PFSK-1 (cell line): ENCODE measurements around the gene PTPRQ.

Source experiments
- FOXP2 ChIP-seq: optimal IDR thresholded peaks from 2 replicates; pipeline ENCODE3; 2011; ENCODE audit warnings: borderline replicate concordance, control low read depth, inconsistent platforms; ENCODE audit not compliant: insufficient read depth; ENCODE audit errors: extremely low read length, extremely low read depth
- POLR2AphosphoS5 ChIP-seq: IDR thresholded peaks from 2 replicates; pipeline ENCODE4 v1.6.1; 2012; ENCODE audit warnings: low read depth, mild to moderate bottlenecking, control low read depth, low read length, moderate library complexity
- SIN3A ChIP-seq: IDR thresholded peaks from 2 replicates; pipeline ENCODE4 v1.6.1; 2012; ENCODE audit warnings: mild to moderate bottlenecking, low read length, moderate library complexity, borderline replicate concordance; ENCODE audit not compliant: insufficient read depth
- TAF1 ChIP-seq: IDR thresholded peaks from 2 replicates; pipeline ENCODE4 v1.6.1; 2012; ENCODE audit warnings: low read length, control low read depth, borderline replicate concordance; ENCODE audit not compliant: insufficient read depth
- TF ChIP-seq, protein P1 (sequence below), 2 experiments: IDR thresholded peaks; 2 replicates each; pipeline versions ENCODE4 v1.6.1 to v1.8.0; 2011 to 2012; ENCODE audit warnings: low read depth in 2 of 2, low read length in 2 of 2, control low read depth in 1 of 2, inconsistent platforms in 1 of 2, mild to moderate bottlenecking in 1 of 2, moderate library complexity in 1 of 2; ENCODE audit not compliant: insufficient read depth in 1 of 2

The PTPRQ gene

DNA sequence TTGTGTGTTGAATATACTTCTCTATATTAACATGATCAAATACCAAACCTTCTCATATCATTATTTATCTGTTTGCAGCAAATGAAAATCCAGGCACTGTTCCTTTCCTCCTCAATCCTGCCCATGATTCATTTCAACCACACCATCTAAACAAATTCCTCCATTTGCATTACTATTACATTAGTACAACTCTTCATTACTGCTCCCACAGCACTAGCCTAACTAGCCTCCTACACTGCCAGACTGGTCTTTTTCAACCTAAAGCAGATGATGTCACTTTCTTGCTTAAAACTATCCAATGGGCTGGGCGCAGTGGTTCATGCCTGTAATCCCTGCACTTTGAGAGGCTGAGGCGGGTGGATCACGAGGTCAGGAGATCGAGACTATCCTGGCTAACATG lies 146.1 kb downstream of the PTPRQ start:
- TF ChIP-seq, protein P1, sequence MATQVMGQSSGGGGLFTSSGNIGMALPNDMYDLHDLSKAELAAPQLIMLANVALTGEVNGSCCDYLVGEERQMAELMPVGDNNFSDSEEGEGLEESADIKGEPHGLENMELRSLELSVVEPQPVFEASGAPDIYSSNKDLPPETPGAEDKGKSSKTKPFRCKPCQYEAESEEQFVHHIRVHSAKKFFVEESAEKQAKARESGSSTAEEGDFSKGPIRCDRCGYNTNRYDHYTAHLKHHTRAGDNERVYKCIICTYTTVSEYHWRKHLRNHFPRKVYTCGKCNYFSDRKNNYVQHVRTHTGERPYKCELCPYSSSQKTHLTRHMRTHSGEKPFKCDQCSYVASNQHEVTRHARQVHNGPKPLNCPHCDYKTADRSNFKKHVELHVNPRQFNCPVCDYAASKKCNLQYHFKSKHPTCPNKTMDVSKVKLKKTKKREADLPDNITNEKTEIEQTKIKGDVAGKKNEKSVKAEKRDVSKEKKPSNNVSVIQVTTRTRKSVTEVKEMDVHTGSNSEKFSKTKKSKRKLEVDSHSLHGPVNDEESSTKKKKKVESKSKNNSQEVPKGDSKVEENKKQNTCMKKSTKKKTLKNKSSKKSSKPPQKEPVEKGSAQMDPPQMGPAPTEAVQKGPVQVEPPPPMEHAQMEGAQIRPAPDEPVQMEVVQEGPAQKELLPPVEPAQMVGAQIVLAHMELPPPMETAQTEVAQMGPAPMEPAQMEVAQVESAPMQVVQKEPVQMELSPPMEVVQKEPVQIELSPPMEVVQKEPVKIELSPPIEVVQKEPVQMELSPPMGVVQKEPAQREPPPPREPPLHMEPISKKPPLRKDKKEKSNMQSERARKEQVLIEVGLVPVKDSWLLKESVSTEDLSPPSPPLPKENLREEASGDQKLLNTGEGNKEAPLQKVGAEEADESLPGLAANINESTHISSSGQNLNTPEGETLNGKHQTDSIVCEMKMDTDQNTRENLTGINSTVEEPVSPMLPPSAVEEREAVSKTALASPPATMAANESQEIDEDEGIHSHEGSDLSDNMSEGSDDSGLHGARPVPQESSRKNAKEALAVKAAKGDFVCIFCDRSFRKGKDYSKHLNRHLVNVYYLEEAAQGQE (IDR thresholded peaks at IDR 0.05; ENCODE audit: insufficient read depth in 1 of 2, low read depth in 2 of 2, low read length in 2 of 2): no peak
- no peak for TF ChIP-seq POLR2AphosphoS5
- no peak for TF ChIP-seq FOXP2
- TF ChIP-seq SIN3A: no peak
- TF ChIP-seq TAF1: no peak

DNA sequence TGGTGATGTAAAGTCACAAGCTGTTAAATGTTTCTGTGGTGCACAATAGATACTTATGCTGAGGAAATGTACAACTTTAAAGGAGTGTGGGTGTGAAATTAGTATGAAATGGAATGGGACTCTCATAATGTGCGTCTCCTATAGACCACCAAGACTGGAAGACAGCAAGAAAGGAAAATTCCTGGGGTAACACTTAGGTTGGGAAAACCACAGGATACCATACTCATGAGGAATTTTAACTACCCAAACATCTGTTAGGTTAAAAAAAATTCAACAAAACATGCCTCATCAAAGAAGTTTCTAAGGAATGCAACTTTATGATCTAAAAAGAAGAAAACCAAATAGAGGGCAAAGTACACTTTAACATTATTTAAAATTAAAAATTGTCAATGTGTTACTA lies 149.7 kb downstream of the PTPRQ start:
- TF ChIP-seq, protein P1 (IDR thresholded peaks at IDR 0.05; ENCODE audit: insufficient read depth in 1 of 2, low read depth in 2 of 2, low read length in 2 of 2): no peak
- TF ChIP-seq TAF1 (no peak), FOXP2 (no peak), SIN3A (no peak), POLR2AphosphoS5 (no peak)

DNA sequence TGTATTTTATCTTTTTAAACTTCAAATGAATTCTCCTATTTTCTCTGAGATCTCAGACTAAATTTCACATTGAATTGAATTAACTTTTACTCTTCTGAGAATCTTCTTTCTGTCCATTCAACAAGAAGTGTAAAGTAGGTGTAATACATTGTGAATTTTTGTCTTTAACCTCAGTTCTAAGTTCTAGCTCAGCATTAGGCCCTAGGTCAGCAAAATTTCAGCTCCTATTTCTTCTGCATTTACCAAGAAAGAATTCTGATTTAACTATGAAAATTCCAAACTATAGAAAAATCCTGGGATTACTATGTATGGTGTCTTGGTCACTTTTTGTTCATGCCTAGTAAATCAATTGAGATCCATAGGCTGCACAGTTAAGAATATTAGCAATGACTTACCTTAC lies 152.5 kb downstream of the PTPRQ start:
- TF ChIP-seq TAF1 (no peak), SIN3A (no peak), POLR2AphosphoS5 (no peak), FOXP2 (no peak)
- TF ChIP-seq, protein P1 (IDR thresholded peaks at IDR 0.05; ENCODE audit: insufficient read depth in 1 of 2, low read depth in 2 of 2, low read length in 2 of 2): no peak

DNA sequence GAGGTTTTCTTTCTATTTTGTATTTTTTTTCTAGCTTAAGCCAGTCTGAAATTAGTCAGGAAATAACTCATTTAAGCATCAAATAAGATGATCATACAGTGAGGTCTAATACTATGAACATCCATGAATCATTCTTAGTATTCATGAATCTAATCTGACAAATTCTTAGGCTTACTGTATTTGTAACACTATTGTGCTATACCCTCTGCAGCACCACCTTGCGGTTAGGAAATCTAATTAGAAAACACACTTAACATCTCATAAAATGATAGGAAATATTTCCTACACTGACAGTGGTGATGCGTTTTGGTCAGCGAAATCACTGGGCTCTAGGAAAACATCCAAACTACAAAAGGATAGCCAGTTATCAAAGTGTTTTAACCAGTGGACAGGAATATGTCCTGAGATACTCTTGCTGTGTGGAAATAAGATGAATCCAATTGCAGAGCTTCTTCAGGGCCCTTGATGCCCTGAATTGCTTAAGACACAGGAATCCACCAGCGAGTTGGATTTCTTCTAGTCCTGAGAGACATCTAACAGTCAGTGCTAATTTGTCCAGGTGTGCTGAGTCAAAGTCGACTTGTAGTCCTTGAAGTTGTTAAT lies 154.1 kb downstream of the PTPRQ start:
- TF ChIP-seq, protein P1 (IDR thresholded peaks at IDR 0.05; ENCODE audit: insufficient read depth in 1 of 2, low read depth in 2 of 2, low read length in 2 of 2): no peak
- TF ChIP-seq FOXP2 (no peak), TAF1 (no peak), SIN3A (no peak), POLR2AphosphoS5 (no peak)

DNA sequence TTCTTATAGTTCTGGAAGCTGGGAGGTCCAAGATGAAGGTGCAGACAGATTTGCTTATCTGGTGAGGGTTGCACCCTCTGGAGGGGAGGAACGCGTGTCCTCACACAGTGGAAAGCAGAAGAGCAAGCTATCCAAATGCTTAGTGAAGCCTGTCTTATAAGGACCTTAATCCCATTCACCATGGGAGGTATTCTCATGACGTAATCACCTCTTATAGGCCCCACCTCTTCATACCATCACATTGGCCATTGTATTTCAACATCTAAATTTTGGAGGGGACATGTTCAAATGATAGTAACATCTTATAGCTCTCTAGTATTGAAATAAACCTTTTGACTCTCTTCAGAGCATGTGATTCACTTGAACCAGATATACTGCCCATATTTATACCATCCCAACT lies 158.4 kb downstream of the PTPRQ start:
- TF ChIP-seq SIN3A: no peak
